Pons (tissue), 1 donor: ENCODE data around the gene HUS1B.

ENCODE experiments used
- DNase-seq: peaks from one replicate; pipeline ENCODE4 v3.0.0-alpha.2; 2016; ENCODE audit warnings: low spot score

HUS1B gene

GRCh38 chr6:621931-622330 lies 35.0 kb downstream of the HUS1B start:
- no peak for DNase-seq

GRCh38 chr6:620950-621349 lies 36.0 kb downstream of the HUS1B start:
- DNase-seq = no peak

GRCh38 chr6:620166-620565 lies 36.7 kb downstream of the HUS1B start:
- no peak for DNase-seq

- DNase-seq = no peak
These were observed 39.3 kb downstream of the HUS1B start for GRCh38 chr6:617456-618100.

GRCh38 chr6:613981-614380 lies 42.9 kb downstream of the HUS1B start:
- no peak for DNase-seq

- DNase-seq = no peak
These were observed 45.0 kb downstream of the HUS1B start for GRCh38 chr6:611928-612327.

GRCh38 chr6:610882-611281 lies 46.0 kb downstream of the HUS1B start:
- DNase-seq = no peak

- no peak for DNase-seq
These were observed 47.0 kb downstream of the HUS1B start for GRCh38 chr6:609905-610304.

- DNase-seq = no peak
These were observed 50.0 kb downstream of the HUS1B start for GRCh38 chr6:606829-607379.
